Fibroblast of skin of left quadriceps (primary cell): Measurements from ENCODE around the gene BMP10.

Experiments
- DNase-seq, 2 experiments: peaks; one replicate each; pipeline ENCODE4 v3.0.0-alpha.2; 2013; ENCODE audit warnings: low read depth in 2 of 2

BMP10 gene

DNA sequence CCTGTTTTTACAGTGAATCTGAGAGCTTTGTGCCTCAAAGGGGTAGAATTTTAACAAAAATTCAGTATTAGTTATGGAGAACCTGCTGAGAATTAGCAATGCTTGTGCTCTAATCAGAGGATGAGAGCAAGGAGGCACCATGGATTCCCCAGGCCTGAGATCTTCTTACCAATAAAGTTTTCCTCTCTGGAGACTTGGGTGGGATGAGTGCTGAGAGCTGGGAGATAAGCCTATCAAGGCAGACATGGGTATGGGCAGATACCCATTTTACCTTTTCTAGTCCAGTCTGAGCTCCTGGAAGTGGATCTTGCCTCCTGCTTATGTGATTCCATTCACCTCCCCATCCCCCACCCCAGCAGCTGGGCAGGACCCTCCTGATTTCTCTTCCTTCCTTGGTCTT, 53.9 kb downstream of the BMP10 start:
- no peak for DNase-seq
